Left renal cortex interstitium (tissue), 4 donors: ENCODE results near the gene ELAVL2. TPM values are rescaled to one million over a fixed set of nuclear protein-coding genes. Genes with fewer than 3 reads are reported as not detected.

Source experiments
- DNase-seq, 4 donors: peaks; one replicate each; pipeline ENCODE4 v3.0.0-alpha.2; 2013; ENCODE audit warnings: low read depth in 4 of 4, low spot score in 2 of 4, missing footprints in 1 of 4
- polyA plus RNA-seq, 4 donors: library from polyadenylated mRNA; unstranded; fragments of 120-200 nt; gene quantifications; one replicate each; pipeline ENCODE4 v1.2.1, GENCODE V29; 2013; ENCODE audit not compliant: insufficient read length in 4 of 4

Gene ELAVL2
- polyA plus RNA-seq, 4 donors: 3.1 to 4.3 (median 3.6) TPM

GRCh38 chr9:23822261-23823169 is 3.5 kb downstream of the ELAVL2 start:
- no peak for DNase-seq

- DNase-seq: no peak
These were observed 4.5 kb downstream of the ELAVL2 start for GRCh38 chr9:23821375-23822181.

GRCh38 chr9:23820451-23821374 is 5.3 kb downstream of the ELAVL2 start:
- DNase-seq: no peak

GRCh38 chr9:23819403-23819802 is 6.6 kb downstream of the ELAVL2 start:
- DNase-seq: no peak

- no peak for DNase-seq
These were observed 11.8 kb downstream of the ELAVL2 start for GRCh38 chr9:23814243-23814642.

GRCh38 chr9:23812673-23813072 is 13.4 kb downstream of the ELAVL2 start:
- no peak for DNase-seq

- no peak for DNase-seq
These were observed 14.4 kb downstream of the ELAVL2 start for GRCh38 chr9:23811633-23812032.

GRCh38 chr9:23803216-23803615 is 22.8 kb downstream of the ELAVL2 start:
- no peak for DNase-seq

- no peak for DNase-seq
These were observed 24.5 kb downstream of the ELAVL2 start for GRCh38 chr9:23801523-23801922.

GRCh38 chr9:23799521-23799920 is 26.5 kb downstream of the ELAVL2 start:
- DNase-seq: no peak

- no peak for DNase-seq
These were observed 27.7 kb downstream of the ELAVL2 start for GRCh38 chr9:23798325-23798724.

- DNase-seq: no peak
These were observed 29.8 kb downstream of the ELAVL2 start for GRCh38 chr9:23796209-23796608.

- no peak for DNase-seq
These were observed 35.4 kb downstream of the ELAVL2 start for GRCh38 chr9:23790351-23791260.

GRCh38 chr9:23789529-23790254 is 36.3 kb downstream of the ELAVL2 start:
- DNase-seq: no peak

- DNase-seq: no peak
These were observed 41.1 kb downstream of the ELAVL2 start for GRCh38 chr9:23784962-23785361.

GRCh38 chr9:23783509-23783908 is 42.5 kb downstream of the ELAVL2 start:
- no peak for DNase-seq

GRCh38 chr9:23779220-23779619 is 46.8 kb downstream of the ELAVL2 start:
- DNase-seq: no peak

- DNase-seq: no peak
These were observed 48.7 kb downstream of the ELAVL2 start for GRCh38 chr9:23777328-23777727.

- no peak for DNase-seq
These were observed 50.5 kb downstream of the ELAVL2 start for GRCh38 chr9:23775549-23775948.
